H1 (cell line): Measurements from ENCODE around the gene CELA1. TPM values are rescaled to one million over a fixed set of nuclear protein-coding genes. Genes with fewer than 3 reads are reported as not detected.

ENCODE experiments used
- CTCF ChIA-PET: fragments of 300-600 bp; sonication (Branson Sonifier 250); formaldehyde crosslinking; loops from one replicate; lab custom pipeline; 2021; ENCODE audit not compliant: partially characterized antibody; lab: Charles Lee
- POLR2A ChIA-PET: fragments of 300-600 bp; sonication (Branson Sonifier 250); formaldehyde crosslinking; loops from one replicate; lab custom pipeline; 2021; ENCODE audit warnings: inconsistent platforms; ENCODE audit not compliant: partially characterized antibody; lab: Charles Lee
- DNase-seq, 2 experiments: peaks; one replicate each; pipeline versions ENCODE4 v3.0.0 to v3.0.0-alpha.2; 2010 to 2022; ENCODE audit warnings: low spot score in 2 of 2, low read depth in 1 of 2, mixed read lengths in 1 of 2
- FAIRE-seq: peaks from 2 replicates; lab custom pipeline; 2011; peaks lifted over from hg19 to GRCh38; lab: Jason Lieb, UNC
- H2AFZ ChIP-seq: 2 replicates; pipeline ENCODE4 v1.8.1; 2012; ENCODE audit warnings: low read length, inconsistent platforms
- H2AK5ac ChIP-seq: 2 replicates; pipeline ENCODE4 v1.6.1; 2013; ENCODE audit warnings: low read depth, low read length
- H2BK120ac ChIP-seq: replicated peaks from 2 replicates; pipeline ENCODE3; 2013; ENCODE audit warnings: low read depth, low read length, inconsistent platforms
- H2BK12ac ChIP-seq: 2 replicates; pipeline ENCODE4 v1.6.1; 2013; ENCODE audit warnings: low read depth, low read length
- H2BK15ac ChIP-seq: 2 replicates; pipeline ENCODE4 v1.6.1; 2013; ENCODE audit warnings: low read length
- H2BK20ac ChIP-seq: 2 replicates; pipeline ENCODE4 v1.6.1; 2013; ENCODE audit warnings: low read length
- H2BK5ac ChIP-seq: 2 replicates; pipeline ENCODE4 v1.6.1; 2013; ENCODE audit warnings: low read depth, low read length
- H3K14ac ChIP-seq: 2 replicates; pipeline ENCODE4 v1.6.1; 2013; ENCODE audit warnings: inconsistent platforms; ENCODE audit not compliant: insufficient read length
- H3K18ac ChIP-seq: 2 replicates; pipeline ENCODE4 v1.6.1; 2013; ENCODE audit warnings: low read length; ENCODE audit errors: extremely low read depth
- H3K23ac ChIP-seq: 2 replicates; pipeline ENCODE4 v1.6.1; 2013; ENCODE audit warnings: inconsistent platforms; ENCODE audit not compliant: insufficient read length
- H3K23me2 ChIP-seq: 2 replicates; pipeline ENCODE4 v1.6.1; 2013; ENCODE audit warnings: low read depth, low read length
- H3K27ac ChIP-seq: 2 replicates; pipeline ENCODE4 v1.6.1; 2011; ENCODE audit warnings: low read depth, low read length, inconsistent platforms
- H3K27me3 ChIP-seq, 4 experiments: replicated peaks in 1 of 4; 1 replicate in 1 of 4; 2 replicates in 3 of 4; pipeline versions ENCODE4 v1.6.1 to v1.8.1; 2011 to 2013; ENCODE audit warnings: low read length in 3 of 4, mild to moderate bottlenecking in 3 of 4, inconsistent platforms in 2 of 4, mixed read lengths in 2 of 4, moderate library complexity in 1 of 4; ENCODE audit not compliant: control insufficient read depth in 3 of 4, insufficient read depth in 3 of 4; ENCODE audit errors: extremely low read depth in 1 of 4
- H3K36me3 ChIP-seq, 4 experiments: 2 replicates each; pipeline versions ENCODE4 v1.6.1 to v1.8.1; 2011 to 2013; ENCODE audit warnings: mild to moderate bottlenecking in 4 of 4, low read length in 3 of 4, moderate library complexity in 2 of 4, control low read depth in 1 of 4, inconsistent platforms in 1 of 4; ENCODE audit not compliant: insufficient read depth in 4 of 4, control insufficient read depth in 2 of 4
- H3K4ac ChIP-seq: replicated peaks from 2 replicates; pipeline ENCODE3; 2013; ENCODE audit warnings: low read length, low read depth, mixed read lengths, inconsistent platforms; ENCODE audit not compliant: insufficient read length
- H3K4me1 ChIP-seq, 4 experiments: replicated peaks in 1 of 4; 1 replicate in 1 of 4; 2 replicates in 3 of 4; pipeline versions ENCODE4 v1.6.1 to v1.8.1; 2011 to 2013; ENCODE audit warnings: low read length in 3 of 4, inconsistent platforms in 2 of 4, mixed read lengths in 1 of 4; ENCODE audit not compliant: insufficient read depth in 4 of 4, control insufficient read depth in 3 of 4
- H3K4me2 ChIP-seq, 2 experiments: 2 replicates each; pipeline versions ENCODE4 v1.6.1 to v1.8.1; 2011 to 2013; ENCODE audit warnings: low read depth in 2 of 2, low read length in 2 of 2, control low read depth in 1 of 2, inconsistent platforms in 1 of 2, mild to moderate bottlenecking in 1 of 2; ENCODE audit not compliant: insufficient read depth in 1 of 2
- H3K4me3 ChIP-seq, 4 experiments: fragments of 200-600, 300-600 bp in 1 of 4; sonication (generic), shearing (Covaris generic), sonication (Bioruptor Twin) in 1 of 4; 2 replicates each; pipeline versions ENCODE4 v1.5.1 to v1.8.1; 2011 to 2016; ENCODE audit warnings: low read length in 4 of 4, low read depth in 3 of 4, control low read depth in 2 of 4, inconsistent platforms in 2 of 4, mild to moderate bottlenecking in 2 of 4, mixed read lengths in 1 of 4, moderate library complexity in 1 of 4; ENCODE audit not compliant: insufficient read depth in 2 of 4; ENCODE audit errors: extremely low read depth in 1 of 4
- H3K56ac ChIP-seq: replicated peaks from 2 replicates; pipeline ENCODE3; 2013; ENCODE audit warnings: low read depth, mild to moderate bottlenecking, mixed read lengths, low read length, inconsistent platforms; ENCODE audit not compliant: insufficient read length
- H3K79me1 ChIP-seq: 2 replicates; pipeline ENCODE4 v1.6.1; 2013; ENCODE audit warnings: low read depth, low read length, control low read depth
- H3K79me2 ChIP-seq, 2 experiments: 2 replicates each; pipeline versions ENCODE4 v1.6.1 to v1.8.1; 2012 to 2013; ENCODE audit warnings: low read length in 2 of 2, mild to moderate bottlenecking in 2 of 2, inconsistent platforms in 1 of 2; ENCODE audit not compliant: insufficient read depth in 2 of 2, control insufficient read depth in 1 of 2
- H3K9ac ChIP-seq, 4 experiments: replicated peaks in 1 of 4; 1 replicate in 1 of 4; 2 replicates in 3 of 4; pipeline versions ENCODE4 v1.6.1 to v1.8.1; 2011 to 2013; ENCODE audit warnings: low read depth in 3 of 4, low read length in 3 of 4, control low read depth in 2 of 4, mild to moderate bottlenecking in 2 of 4, moderate library complexity in 2 of 4, inconsistent platforms in 1 of 4; ENCODE audit errors: extremely low read depth in 1 of 4
- H3K9me3 ChIP-seq, 2 experiments: 2 replicates each; pipeline versions ENCODE4 v1.6.1 to v1.8.1; 2012 to 2013; ENCODE audit warnings: mild to moderate bottlenecking in 2 of 2, moderate library complexity in 2 of 2, control low read depth in 1 of 2, inconsistent platforms in 1 of 2, low read depth in 1 of 2, low read length in 1 of 2, mixed read lengths in 1 of 2; ENCODE audit not compliant: insufficient read depth in 2 of 2
- H4K20me1 ChIP-seq, 2 experiments: replicated peaks in 1 of 2; 2 replicates each; pipeline versions ENCODE3 to v1.8.1; 2011 to 2013; ENCODE audit warnings: inconsistent platforms in 2 of 2, low read length in 2 of 2, mild to moderate bottlenecking in 1 of 2; ENCODE audit not compliant: insufficient read depth in 2 of 2, control insufficient read depth in 1 of 2
- H4K5ac ChIP-seq: 2 replicates; pipeline ENCODE4 v1.6.1; 2013; ENCODE audit warnings: low read length, low read depth, mixed read lengths, inconsistent platforms; ENCODE audit not compliant: insufficient read length
- H4K8ac ChIP-seq: 2 replicates; pipeline ENCODE4 v1.8.0; 2013; ENCODE audit warnings: mild to moderate bottlenecking, moderate library complexity, low read length, inconsistent platforms; ENCODE audit not compliant: insufficient read depth; ENCODE audit errors: extremely low read depth
- H4K91ac ChIP-seq: replicated peaks from 2 replicates; pipeline ENCODE3; 2013; ENCODE audit warnings: low read length, mixed read lengths, inconsistent platforms; ENCODE audit not compliant: insufficient read length
- BCL11A ChIP-seq, 2 experiments: IDR thresholded peaks; one replicate each; pipeline ENCODE4 v1.6.1; 2011; ENCODE audit warnings: low read depth in 2 of 2, low read length in 2 of 2, mild to moderate bottlenecking in 2 of 2
- KDM4A ChIP-seq: IDR thresholded peaks from one replicate; pipeline ENCODE4 v1.7.1; 2012; ENCODE audit warnings: low read depth, mild to moderate bottlenecking, moderate library complexity, low read length, inconsistent platforms; ENCODE audit not compliant: severe bottlenecking
- SP1 ChIP-seq: IDR thresholded peaks from 2 replicates; pipeline ENCODE4 v1.6.1; 2011; ENCODE audit warnings: low read depth, low read length
- WGBS, 2 experiments: shearing (Covaris generic) in 1 of 2; methylation state at CpG; one replicate each; pipeline versions ENCODE4 v1.1.6 to v1.1.7; 2013 to 2015; ENCODE audit warnings: low lambda C conversion rate in 2 of 2, mixed read lengths in 2 of 2, inconsistent platforms in 1 of 2, low coverage in 1 of 2, missing lambda C conversion rate in 1 of 2; ENCODE audit not compliant: insufficient replicate concordance in 2 of 2, insufficient coverage in 1 of 2, insufficient read length in 1 of 2; ENCODE audit errors: extremely low coverage in 1 of 2, missing lambda C conversion rate in 1 of 2; 5-methylcytosine and 5-hydroxymethylcytosine counted together
- polyA plus RNA-seq, 7 experiments: library from polyadenylated mRNA; depleted of rRNA in 3 of 7; stranded (reverse) in 5 of 7; unstranded in 2 of 7; fragments of >200 nt in 5 of 7; fragments of 200-250 nt in 2 of 7; gene quantifications; 1 replicate in 5 of 7; 2 replicates in 1 of 7; 4 replicates in 1 of 7; pipeline versions ENCODE4 v1.2.1 to v1.2.3, GENCODE V29; 2011 to 2013; ENCODE audit warnings: missing spikeins in 2 of 7, mixed read lengths in 2 of 7
- total RNA-seq: library from RNA; stranded (reverse); fragmentation: NEBNext Ultra II Directional; extraction: Animal tissue kit (Norgen Biotek cat#: 25700); gene quantifications from 2 replicates; pipeline ENCODE4 v1.2.1, GENCODE V29; 2021

CELA1 gene
- total and polyA plus RNA-seq, 2 of the 8 experiments (the other 6 are each of a cell fraction or from before 2014, with no cell fraction given): 0.09 TPM; not detected in 1

GRCh38 chr12:51388069-51388799, 41.8 kb upstream of the CELA1 start:
- Histone ChIP-seq H4K5ac (no peak overlapping the region), H2AK5ac (no peak overlapping the region), H3K23ac (no peak overlapping the region), H2BK120ac (no peak overlapping the region), H3K9ac (no peak overlapping the region; a peak in 1 of 7 replicates), H3K14ac (no peak overlapping the region), H4K8ac (no peak overlapping the region), H3K4ac (no peak overlapping the region), H3K36me3 (0 out of 8 replicates have a peak, but pooled peaks cover 0 to under 1% (median 0%) of the 10 kb centered on the region in 4 experiments), H3K4me2 (no peak overlapping the region), H3K4me1 (peaks cover 8 to 22% (median 11%) of the 10 kb centered on the region in 4 experiments), H4K91ac (no peak overlapping the region), H2BK5ac (0 out of 2 replicates have a peak overlapping the region, but pooled peaks have one; percentile 15), H2BK20ac (0 out of 2 replicates have a peak overlapping the region, but pooled peaks have one; percentile 53), H2AFZ (no peak overlapping the region), H4K20me1 (no peaks in the 10 kb centered on the region), H3K79me1 (no peaks in the 10 kb centered on the region), H3K9me3 (no peaks in the 10 kb centered on the region), H3K18ac (no peak overlapping the region; the same call in 1 of the 2 replicates), H2BK12ac (peak overlapping the region; percentile 44; the same call in 1 of the 2 replicates), H2BK15ac (peak overlapping the region; percentile 36; the same call in 1 of the 2 replicates), H3K23me2 (peaks cover 5% of the 10 kb centered on the region; the same call in 1 of the 2 replicates), H3K27ac (no peak overlapping the region), H3K56ac (no peak overlapping the region), H3K4me3 (no peak overlapping the region), H3K27me3 (no peaks in the 10 kb centered on the region), H3K79me2 (no peaks in the 10 kb centered on the region)
- TF ChIP-seq BCL11A (IDR thresholded peaks at IDR 0.05; ENCODE audit: low read depth in 2 of 2, low read length in 2 of 2): no peak
- TF ChIP-seq KDM4A: no peak
- TF ChIP-seq SP1: no peak
- 71% methylated on average over 9 of the region's 10 CpGs; no CpG with 5 or more reads in 1 of the 2 experiments for WGBS, 2 experiments
- ChIA-PET POLR2A (interaction anchor here (1.2 kb wide), 1 partner anchor 10 kb away, joined by 6 read pairs; no protein-coding TSS in a partner anchor), CTCF (no interaction called here)
- no peak for FAIRE-seq
- DNase-seq: no peak
